ENCODE results near the gene LTB4R. TPM values are rescaled to one million over a fixed set of nuclear protein-coding genes. Genes with fewer than 3 reads are reported as not detected.
A peak's percentile ranks its signal among the peaks of the same experiment; 100 is the strongest.

The LTB4R gene
- total RNA-seq, 1 donor from 2014 or later, result 8.4 TPM

GRCh38 chr14:24266344-24267244, 44.7 kb upstream of the LTB4R start:
- Mint-ChIP-seq H3K27ac (no peak overlapping the region), H3K9me3 (ENCODE audit: low read depth) (no peaks in the 10 kb centered on the region), H3K27me3 (no peaks in the 10 kb centered on the region), H3K4me3 (ENCODE audit: low read depth) (no peak overlapping the region), H3K36me3 (ENCODE audit: insufficient read depth) (peaks cover 5% of the 10 kb centered on the region), H3K4me1 (ENCODE audit: low read depth) (peaks cover 3% of the 10 kb centered on the region)
- DNase-seq (ENCODE audit: low spot score, unreplicated experiment), result no peak
- no peak for TF ChIP-seq CTCF (IDR thresholded peaks at IDR 0.05; ENCODE audit: unreplicated experiment)

GRCh38 chr14:24267516-24267915, 43.8 kb upstream of the LTB4R start:
- no peaks in the 10 kb centered on the region for H3K27me3 Mint-ChIP-seq
- TF ChIP-seq CTCF (IDR thresholded peaks at IDR 0.05; ENCODE audit: unreplicated experiment), result no peak
- H3K36me3 Mint-ChIP-seq (ENCODE audit: insufficient read depth), result peaks cover 5% of the 10 kb centered on the region
- no peak for DNase-seq (ENCODE audit: low spot score, unreplicated experiment)
- no peak overlapping the region for H3K27ac Mint-ChIP-seq
- no peaks in the 10 kb centered on the region for H3K9me3 Mint-ChIP-seq (ENCODE audit: low read depth)
- H3K4me3 Mint-ChIP-seq (ENCODE audit: low read depth), result no peak overlapping the region
- H3K4me1 Mint-ChIP-seq (ENCODE audit: low read depth), result peaks cover 10% of the 10 kb centered on the region

DNA sequence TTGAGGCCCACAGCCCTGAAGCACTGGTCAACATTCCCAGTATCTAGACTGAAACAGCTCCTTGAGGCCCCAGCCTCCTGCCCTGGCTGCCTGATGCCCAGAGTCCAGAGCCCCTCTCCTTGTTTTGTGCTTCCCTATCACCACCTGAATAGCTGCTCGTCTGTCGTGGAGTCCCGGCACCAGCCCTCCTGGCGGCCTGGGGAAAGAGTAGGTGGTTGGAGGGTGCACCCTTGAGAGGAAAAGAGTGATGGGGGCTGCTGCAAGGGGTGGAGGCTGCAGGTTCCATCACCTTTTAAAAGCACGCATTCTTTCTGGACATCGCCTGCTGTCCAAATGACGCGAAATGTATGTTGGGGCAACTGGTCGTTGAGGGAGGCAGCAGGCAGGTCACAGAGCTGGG, 43.1 kb upstream of the LTB4R start:
- no peak for DNase-seq (ENCODE audit: low spot score, unreplicated experiment)
- no peak for TF ChIP-seq CTCF (IDR thresholded peaks at IDR 0.05; ENCODE audit: unreplicated experiment)
- peaks cover 5% of the 10 kb centered on the region for H3K36me3 Mint-ChIP-seq (ENCODE audit: insufficient read depth)
- H3K4me1 Mint-ChIP-seq (ENCODE audit: low read depth), result peaks cover 10% of the 10 kb centered on the region
- no peaks in the 10 kb centered on the region for H3K9me3 Mint-ChIP-seq (ENCODE audit: low read depth)
- H3K4me3 Mint-ChIP-seq (ENCODE audit: low read depth), result no peak overlapping the region
- H3K27me3 Mint-ChIP-seq, result no peaks in the 10 kb centered on the region
- no peak overlapping the region for H3K27ac Mint-ChIP-seq

GRCh38 chr14:24269368-24269767, 41.9 kb upstream of the LTB4R start:
- no peak for TF ChIP-seq CTCF (IDR thresholded peaks at IDR 0.05; ENCODE audit: unreplicated experiment)
- no peak for DNase-seq (ENCODE audit: low spot score, unreplicated experiment)
- no peak overlapping the region for H3K27ac Mint-ChIP-seq
- H3K9me3 Mint-ChIP-seq (ENCODE audit: low read depth), result no peaks in the 10 kb centered on the region
- H3K27me3 Mint-ChIP-seq, result no peaks in the 10 kb centered on the region
- no peak overlapping the region for H3K4me3 Mint-ChIP-seq (ENCODE audit: low read depth)
- H3K36me3 Mint-ChIP-seq (ENCODE audit: insufficient read depth), result peaks cover 5% of the 10 kb centered on the region
- H3K4me1 Mint-ChIP-seq (ENCODE audit: low read depth), result peaks cover 12% of the 10 kb centered on the region

DNA sequence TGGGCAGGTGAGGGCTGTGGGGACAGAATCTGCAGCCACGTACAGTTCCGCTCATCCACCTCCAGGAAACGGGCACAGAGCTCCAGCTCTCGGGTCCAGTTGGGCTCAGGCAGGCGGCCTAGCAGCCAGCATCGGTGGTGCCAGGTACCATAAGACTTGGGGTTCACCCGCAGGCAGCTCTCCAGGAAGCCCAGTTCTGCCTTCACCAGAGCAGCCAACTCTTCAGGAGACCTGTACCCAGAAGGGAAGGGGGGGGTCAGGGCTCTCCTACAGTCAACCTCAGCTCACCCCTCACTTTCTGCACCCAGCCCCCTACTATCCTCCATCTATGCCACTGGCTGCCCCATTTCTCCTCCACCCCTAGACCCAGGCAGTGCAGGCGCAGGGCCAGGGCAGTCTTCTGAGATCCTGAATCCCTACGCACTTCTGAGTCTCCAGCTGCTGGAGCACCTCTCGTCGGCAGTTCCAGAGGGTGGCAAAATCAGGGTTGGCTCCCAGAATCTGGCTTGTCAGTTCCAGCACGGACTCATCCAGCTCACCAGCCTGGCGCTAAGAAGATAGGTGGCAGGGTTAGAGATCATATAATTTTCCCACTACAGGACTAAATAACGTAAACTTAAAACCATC, 41.3 kb upstream of the LTB4R start:
- Mint-ChIP-seq H3K36me3 (ENCODE audit: insufficient read depth) (peaks cover 5% of the 10 kb centered on the region), H3K4me1 (ENCODE audit: low read depth) (peaks cover 12% of the 10 kb centered on the region), H3K4me3 (ENCODE audit: low read depth) (peak overlapping the region; percentile 85), H3K9me3 (ENCODE audit: low read depth) (no peaks in the 10 kb centered on the region), H3K27ac (no peak overlapping the region), H3K27me3 (no peaks in the 10 kb centered on the region)
- no peak for DNase-seq (ENCODE audit: low spot score, unreplicated experiment)
- TF ChIP-seq CTCF (IDR thresholded peaks at IDR 0.05; ENCODE audit: unreplicated experiment), result no peak
